HFFc6 (cell line): ENCODE results near the gene PLCL1. TPM values are rescaled to one million over a fixed set of nuclear protein-coding genes. Genes with fewer than 3 reads are reported as not detected.
A peak's percentile ranks its signal among the peaks of the same experiment; 100 is the strongest.

Experiments used
- DNase-seq: peaks from one replicate; pipeline ENCODE4 v3.0.0-alpha.2; 2018
- H3K27ac Mint-ChIP-seq: 2 replicates; pipeline ENCODE4 v1.8.0; 2020; ENCODE audit warnings: mild to moderate bottlenecking, mixed read lengths
- H3K27me3 Mint-ChIP-seq: 2 replicates; pipeline ENCODE4 v1.8.0; 2021; ENCODE audit warnings: mild to moderate bottlenecking, moderate library complexity, mixed read lengths; ENCODE audit not compliant: insufficient read depth
- H3K36me3 Mint-ChIP-seq: 2 replicates; pipeline ENCODE4 v1.8.0; 2021; ENCODE audit warnings: low read depth, mixed read lengths
- H3K4me1 Mint-ChIP-seq: 2 replicates; pipeline ENCODE4 v1.8.0; 2020; ENCODE audit warnings: low read depth, mixed read lengths
- H3K4me3 Mint-ChIP-seq: 2 replicates; pipeline ENCODE4 v1.8.0; 2020; ENCODE audit warnings: mild to moderate bottlenecking, moderate library complexity, mixed read lengths
- H3K9me3 Mint-ChIP-seq: 2 replicates; pipeline ENCODE4 v1.8.0; 2020; ENCODE audit warnings: mild to moderate bottlenecking, mixed read lengths
- total RNA-seq, 6 experiments: library from RNA; stranded (reverse); fragmentation: NEBNext Ultra II Directional; extraction: Animal tissue kit (Norgen Biotek cat#: 25700); gene quantifications; 2 replicates in 1 of 6; 3 replicates in 5 of 6; pipeline ENCODE4 v1.2.3, GENCODE V29; 2021
- TF ChIP-seq, protein P1 (sequence below): fragments of 200-600 bp; sonication (generic); IDR thresholded peaks from 2 replicates; pipeline ENCODE4 v1.5.0; 2021; ENCODE audit warnings: antibody characterized with exemption, mild to moderate bottlenecking

The PLCL1 gene
- total RNA-seq, 6 experiments from 2014 or later, result 0.03 to 0.14 (median 0.12) TPM; not detected in 2

DNA sequence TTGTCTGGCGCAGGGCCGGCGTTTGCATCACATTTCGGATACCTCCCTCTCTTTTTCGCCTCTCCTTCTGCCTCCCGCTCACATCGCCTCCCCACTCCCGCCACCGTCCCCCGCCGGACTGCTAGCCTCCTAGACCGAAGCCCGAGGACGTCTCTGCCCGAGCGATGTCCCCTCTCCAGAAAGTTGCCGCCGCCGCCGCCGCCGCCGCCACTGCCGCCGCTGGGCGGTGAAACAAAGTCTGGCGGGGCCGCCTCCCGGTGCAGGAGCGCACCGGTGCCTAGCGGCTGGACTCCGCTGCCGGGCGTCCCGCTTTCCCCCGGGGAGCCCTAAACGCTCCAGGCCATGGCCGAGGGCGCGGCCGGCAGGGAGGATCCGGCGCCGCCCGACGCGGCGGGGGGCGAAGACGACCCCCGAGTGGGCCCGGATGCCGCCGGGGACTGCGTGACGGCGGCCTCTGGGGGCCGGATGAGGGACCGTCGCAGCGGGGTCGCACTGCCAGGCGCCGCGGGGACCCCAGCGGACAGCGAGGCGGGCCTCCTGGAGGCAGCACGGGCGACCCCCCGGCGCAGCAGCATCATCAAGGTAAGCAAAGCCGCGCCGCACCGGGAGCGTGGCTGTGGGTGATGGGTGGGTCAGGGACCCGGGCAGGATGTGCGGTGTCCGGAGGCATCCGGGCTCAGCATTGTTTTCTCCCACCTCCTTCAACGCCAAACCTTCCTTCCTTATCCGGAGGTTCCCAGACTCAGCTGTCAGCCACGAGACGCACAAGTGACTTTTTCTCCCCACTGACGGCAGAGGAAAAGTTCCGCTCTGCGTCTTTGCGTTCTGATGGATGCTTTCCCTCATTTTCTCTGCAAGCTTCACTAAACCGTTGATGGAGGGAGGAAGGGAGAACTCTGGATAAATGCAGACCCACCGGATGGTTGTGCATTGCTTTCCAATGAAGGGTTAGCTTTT, 643 bp downstream of the PLCL1 start:
- DNase-seq, result no peak
- Mint-ChIP-seq H3K4me1 (peaks cover 8% of the 10 kb centered on the region), H3K27ac (no peak overlapping the region), H3K36me3 (no peaks in the 10 kb centered on the region), H3K9me3 (no peaks in the 10 kb centered on the region), H3K27me3 (peaks cover 19% of the 10 kb centered on the region), H3K4me3 (peak overlapping the region; percentile 89)
- TF ChIP-seq, protein P1, sequence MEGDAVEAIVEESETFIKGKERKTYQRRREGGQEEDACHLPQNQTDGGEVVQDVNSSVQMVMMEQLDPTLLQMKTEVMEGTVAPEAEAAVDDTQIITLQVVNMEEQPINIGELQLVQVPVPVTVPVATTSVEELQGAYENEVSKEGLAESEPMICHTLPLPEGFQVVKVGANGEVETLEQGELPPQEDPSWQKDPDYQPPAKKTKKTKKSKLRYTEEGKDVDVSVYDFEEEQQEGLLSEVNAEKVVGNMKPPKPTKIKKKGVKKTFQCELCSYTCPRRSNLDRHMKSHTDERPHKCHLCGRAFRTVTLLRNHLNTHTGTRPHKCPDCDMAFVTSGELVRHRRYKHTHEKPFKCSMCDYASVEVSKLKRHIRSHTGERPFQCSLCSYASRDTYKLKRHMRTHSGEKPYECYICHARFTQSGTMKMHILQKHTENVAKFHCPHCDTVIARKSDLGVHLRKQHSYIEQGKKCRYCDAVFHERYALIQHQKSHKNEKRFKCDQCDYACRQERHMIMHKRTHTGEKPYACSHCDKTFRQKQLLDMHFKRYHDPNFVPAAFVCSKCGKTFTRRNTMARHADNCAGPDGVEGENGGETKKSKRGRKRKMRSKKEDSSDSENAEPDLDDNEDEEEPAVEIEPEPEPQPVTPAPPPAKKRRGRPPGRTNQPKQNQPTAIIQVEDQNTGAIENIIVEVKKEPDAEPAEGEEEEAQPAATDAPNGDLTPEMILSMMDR, result peak; percentile 6; the same call in 1 of the 2 replicates

DNA sequence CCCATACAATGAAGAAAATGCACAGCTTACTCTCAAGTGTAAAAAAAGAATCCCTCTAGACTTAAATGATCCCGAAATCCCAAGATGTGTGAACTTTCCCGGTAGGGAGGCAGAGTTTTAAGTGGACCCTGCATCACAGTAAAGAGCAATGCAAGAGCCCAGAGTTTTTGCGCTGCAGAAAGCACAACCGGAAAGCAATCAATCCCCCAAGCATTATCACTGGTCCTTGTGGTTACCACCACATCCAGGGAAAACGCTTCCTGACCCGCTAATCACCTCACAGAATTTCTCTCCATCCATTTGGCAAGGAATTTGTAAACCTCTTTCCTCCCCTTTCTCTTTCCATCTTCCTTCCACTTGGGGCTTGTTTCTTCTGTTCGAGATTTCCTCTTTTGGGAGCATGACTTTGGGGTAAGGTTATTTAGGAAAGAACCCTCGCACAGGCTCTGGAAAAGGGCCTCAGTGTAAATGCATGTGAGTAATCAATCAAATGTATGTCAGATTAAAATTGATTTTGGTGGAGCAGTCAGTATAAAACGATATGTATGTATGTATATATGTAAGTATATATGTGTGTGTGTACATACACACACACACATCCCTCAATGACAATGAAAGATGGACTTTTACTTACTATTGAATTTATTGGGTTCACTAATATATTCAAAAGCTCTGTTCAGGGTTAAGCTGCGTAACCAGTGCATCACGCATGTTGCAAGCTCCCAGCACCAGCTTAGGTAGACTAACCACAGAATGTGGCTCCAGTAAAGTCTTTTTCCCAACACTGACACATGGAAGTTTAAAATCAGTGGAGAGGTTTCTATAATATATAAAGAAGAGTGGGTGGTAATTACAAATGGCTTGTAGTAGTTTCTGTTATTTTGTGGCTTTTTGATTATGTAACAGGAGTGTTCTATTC, 1.6 kb downstream of the PLCL1 start:
- Mint-ChIP-seq H3K27me3 (peaks cover 19% of the 10 kb centered on the region), H3K36me3 (no peaks in the 10 kb centered on the region), H3K9me3 (no peaks in the 10 kb centered on the region), H3K4me1 (peaks cover 8% of the 10 kb centered on the region), H3K27ac (no peak overlapping the region), H3K4me3 (peak overlapping the region; percentile 77)
- TF ChIP-seq, protein P1, result no peak
- DNase-seq, result no peak

DNA sequence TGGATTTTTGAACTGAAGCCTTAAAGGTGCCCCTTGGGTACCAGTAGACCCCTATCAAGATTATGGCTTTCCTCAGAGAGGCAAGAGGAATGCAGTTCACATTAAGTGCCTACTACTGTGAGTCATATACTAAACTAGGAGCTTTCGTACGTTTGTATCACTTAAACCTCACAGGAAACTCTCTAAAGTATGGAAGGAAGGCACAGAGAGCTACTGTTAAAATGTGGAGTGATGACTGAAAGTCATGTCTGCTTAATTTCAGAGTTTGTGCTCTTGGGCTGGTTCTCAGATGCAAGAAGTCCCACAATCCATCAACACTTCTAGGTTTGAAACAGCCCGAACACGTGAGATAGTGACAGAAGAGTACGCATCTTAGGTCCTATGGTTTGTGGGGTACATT, 4.7 kb downstream of the PLCL1 start:
- peaks cover 3% of the 10 kb centered on the region for H3K4me1 Mint-ChIP-seq
- H3K9me3 Mint-ChIP-seq, result no peaks in the 10 kb centered on the region
- peaks cover 16% of the 10 kb centered on the region for H3K27me3 Mint-ChIP-seq
- no peak overlapping the region for H3K27ac Mint-ChIP-seq
- H3K36me3 Mint-ChIP-seq, result no peaks in the 10 kb centered on the region
- TF ChIP-seq, protein P1, result no peak
- DNase-seq, result no peak
- no peak overlapping the region for H3K4me3 Mint-ChIP-seq

DNA sequence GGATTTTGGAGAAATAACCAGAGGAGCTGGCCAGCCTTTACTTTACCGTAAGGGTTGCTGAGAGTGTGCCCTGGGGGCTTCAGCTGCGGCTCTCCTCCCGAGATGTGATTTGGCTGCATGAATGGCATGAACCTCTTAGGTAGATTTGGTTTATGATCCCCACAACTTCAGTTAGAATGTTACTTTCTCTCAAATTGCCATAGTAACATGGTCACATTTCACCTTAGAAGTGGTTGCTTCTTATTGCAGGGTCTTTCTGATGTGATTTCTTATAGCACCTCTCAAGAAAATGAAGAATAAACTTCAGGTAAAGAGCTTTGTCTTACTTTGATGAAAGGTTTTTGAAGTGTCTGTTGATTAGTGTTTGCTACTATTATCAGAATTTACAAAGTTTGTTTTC, 5.6 kb downstream of the PLCL1 start:
- TF ChIP-seq, protein P1, result no peak
- Mint-ChIP-seq H3K36me3 (no peaks in the 10 kb centered on the region), H3K4me1 (no peaks in the 10 kb centered on the region), H3K27ac (no peak overlapping the region), H3K4me3 (no peak overlapping the region), H3K27me3 (peaks cover 16% of the 10 kb centered on the region), H3K9me3 (no peaks in the 10 kb centered on the region)
- DNase-seq, result no peak

DNA sequence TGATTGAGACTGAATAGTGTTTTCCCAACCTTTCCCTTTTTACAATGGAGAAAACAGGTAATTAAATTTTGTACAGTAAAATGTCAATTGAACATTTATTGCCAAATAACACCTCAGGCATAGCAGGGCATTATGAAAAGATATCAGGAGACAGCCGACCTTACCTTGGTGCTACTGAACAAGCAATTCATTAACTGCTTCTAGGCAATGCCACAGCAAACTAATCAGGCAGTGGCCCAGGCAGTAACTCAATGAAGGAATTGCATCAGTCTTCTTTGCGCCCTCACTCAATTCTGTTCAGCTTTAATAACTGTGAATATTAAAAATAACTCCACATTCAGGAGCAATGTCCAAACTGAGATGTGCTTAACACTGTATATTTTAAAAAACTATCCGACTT, 6.1 kb downstream of the PLCL1 start:
- Mint-ChIP-seq H3K9me3 (no peaks in the 10 kb centered on the region), H3K4me1 (no peaks in the 10 kb centered on the region), H3K27ac (no peak overlapping the region), H3K27me3 (peaks cover 14% of the 10 kb centered on the region), H3K36me3 (no peaks in the 10 kb centered on the region), H3K4me3 (no peak overlapping the region)
- no peak for DNase-seq
- TF ChIP-seq, protein P1, result no peak
